ENCODE data around the gene STON2.

Gene STON2

DNA sequence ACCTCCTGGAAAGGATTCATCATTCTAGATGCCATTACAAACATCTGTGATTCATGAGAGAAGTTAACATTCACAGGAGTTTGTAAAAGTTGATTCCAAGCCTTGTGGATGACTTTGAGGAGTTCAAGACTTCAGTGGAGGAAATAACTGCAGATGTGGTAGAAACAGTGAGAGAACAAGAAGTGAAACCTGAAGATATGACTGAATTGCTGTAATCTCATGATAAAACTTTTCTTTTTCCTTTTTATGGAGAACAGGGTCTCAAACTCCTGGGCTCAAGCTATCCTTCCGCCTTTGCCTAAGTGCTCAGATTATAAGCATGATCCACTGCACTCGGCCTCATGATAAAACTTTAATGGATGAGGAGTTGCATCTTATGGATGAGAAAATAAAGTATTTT, 114.9 kb downstream of the STON2 start:
- TF ChIP-seq, protein P1, sequence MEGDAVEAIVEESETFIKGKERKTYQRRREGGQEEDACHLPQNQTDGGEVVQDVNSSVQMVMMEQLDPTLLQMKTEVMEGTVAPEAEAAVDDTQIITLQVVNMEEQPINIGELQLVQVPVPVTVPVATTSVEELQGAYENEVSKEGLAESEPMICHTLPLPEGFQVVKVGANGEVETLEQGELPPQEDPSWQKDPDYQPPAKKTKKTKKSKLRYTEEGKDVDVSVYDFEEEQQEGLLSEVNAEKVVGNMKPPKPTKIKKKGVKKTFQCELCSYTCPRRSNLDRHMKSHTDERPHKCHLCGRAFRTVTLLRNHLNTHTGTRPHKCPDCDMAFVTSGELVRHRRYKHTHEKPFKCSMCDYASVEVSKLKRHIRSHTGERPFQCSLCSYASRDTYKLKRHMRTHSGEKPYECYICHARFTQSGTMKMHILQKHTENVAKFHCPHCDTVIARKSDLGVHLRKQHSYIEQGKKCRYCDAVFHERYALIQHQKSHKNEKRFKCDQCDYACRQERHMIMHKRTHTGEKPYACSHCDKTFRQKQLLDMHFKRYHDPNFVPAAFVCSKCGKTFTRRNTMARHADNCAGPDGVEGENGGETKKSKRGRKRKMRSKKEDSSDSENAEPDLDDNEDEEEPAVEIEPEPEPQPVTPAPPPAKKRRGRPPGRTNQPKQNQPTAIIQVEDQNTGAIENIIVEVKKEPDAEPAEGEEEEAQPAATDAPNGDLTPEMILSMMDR (IDR thresholded peaks at IDR 0.05; ENCODE audit: control insufficient read depth, insufficient read depth, low read depth, low read length, missing control alignments) = no peak
- H3K4me3 ChIP-seq (ENCODE audit: control insufficient read depth, low read depth, low read length) = no peak overlapping the region
- DNase-seq (ENCODE audit: low read depth) = no peak

DNA sequence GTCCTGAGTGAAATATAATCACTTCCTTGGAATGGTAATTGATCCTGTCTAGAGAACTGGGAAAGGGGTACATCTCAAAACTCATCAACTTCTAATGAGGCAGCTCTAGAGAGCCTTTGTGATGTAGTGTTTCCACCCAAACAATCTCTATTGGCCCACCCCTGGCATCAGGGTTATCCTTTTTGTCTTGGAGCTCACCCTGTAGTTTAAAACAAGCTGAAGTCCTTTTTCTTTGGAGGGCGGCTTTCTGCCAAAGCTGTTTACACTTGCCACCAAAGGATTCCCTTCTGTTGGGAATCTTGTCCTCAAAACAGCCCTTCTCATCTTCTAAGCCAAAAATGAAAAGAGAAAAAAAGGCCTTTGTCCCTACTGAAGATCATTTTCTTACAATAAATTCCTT, 118.8 kb downstream of the STON2 start:
- TF ChIP-seq, protein P1 (IDR thresholded peaks at IDR 0.05; ENCODE audit: control insufficient read depth, insufficient read depth, low read depth, low read length, missing control alignments) = no peak
- no peak overlapping the region for H3K4me3 ChIP-seq (ENCODE audit: control insufficient read depth, low read depth, low read length)
- no peak for DNase-seq (ENCODE audit: low read depth)

DNA sequence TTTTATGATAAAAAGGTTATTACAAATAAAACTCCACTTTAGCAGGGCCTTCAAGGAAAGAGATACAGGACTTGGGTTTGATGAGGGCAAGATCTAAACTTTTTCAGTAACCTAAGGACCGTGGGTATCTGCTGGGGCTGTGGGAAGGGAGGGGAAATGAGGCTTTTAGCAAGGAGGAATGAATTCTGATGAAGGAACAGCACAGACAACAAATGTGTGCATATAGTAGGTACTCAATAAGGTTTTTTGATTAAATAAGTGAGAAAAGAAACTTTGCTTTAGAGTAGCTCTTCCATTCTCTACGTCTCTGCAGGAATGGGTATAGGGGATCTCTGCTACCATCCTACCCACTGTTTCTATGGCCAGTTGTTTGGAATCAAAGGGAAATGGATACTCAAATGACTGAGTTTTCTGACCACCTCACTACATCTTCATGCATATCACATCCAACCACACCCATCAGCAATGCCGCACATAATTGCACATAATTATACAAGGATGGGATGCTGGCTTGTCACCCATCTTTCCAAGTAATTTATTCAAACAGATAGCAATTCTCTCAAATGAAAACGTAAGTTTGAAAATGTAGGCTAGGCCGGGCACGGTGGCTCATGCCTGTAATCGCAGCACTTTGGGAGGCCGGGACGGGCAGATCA, 119.9 kb downstream of the STON2 start:
- TF ChIP-seq, protein P1 (IDR thresholded peaks at IDR 0.05; ENCODE audit: control insufficient read depth, insufficient read depth, low read depth, low read length, missing control alignments) = no peak
- H3K4me3 ChIP-seq (ENCODE audit: control insufficient read depth, low read depth, low read length) = no peak overlapping the region
- no peak for DNase-seq (ENCODE audit: low read depth)

DNA sequence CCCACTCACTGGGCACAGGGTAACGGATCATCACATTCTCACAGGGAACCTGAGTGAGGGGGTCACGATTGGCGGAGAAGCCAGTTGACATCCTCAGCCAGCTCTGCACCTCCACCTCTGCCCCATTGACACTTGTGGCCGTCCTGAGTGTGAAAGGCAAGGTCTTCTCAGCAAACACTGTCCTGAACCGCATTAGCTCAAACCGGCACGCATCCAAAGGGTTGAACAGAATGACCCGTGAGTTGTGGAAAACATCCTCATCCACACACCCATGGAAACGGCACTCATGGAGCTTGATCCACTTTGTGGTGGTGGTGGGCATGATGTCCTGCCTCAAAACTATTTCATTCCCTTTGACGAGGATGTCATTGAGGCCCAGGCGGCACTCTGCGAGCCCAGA, 123.0 kb downstream of the STON2 start:
- H3K4me3 ChIP-seq (ENCODE audit: control insufficient read depth, low read depth, low read length) = no peak overlapping the region
- DNase-seq (ENCODE audit: low read depth) = no peak
- TF ChIP-seq, protein P1 (IDR thresholded peaks at IDR 0.05; ENCODE audit: control insufficient read depth, insufficient read depth, low read depth, low read length, missing control alignments) = no peak

DNA sequence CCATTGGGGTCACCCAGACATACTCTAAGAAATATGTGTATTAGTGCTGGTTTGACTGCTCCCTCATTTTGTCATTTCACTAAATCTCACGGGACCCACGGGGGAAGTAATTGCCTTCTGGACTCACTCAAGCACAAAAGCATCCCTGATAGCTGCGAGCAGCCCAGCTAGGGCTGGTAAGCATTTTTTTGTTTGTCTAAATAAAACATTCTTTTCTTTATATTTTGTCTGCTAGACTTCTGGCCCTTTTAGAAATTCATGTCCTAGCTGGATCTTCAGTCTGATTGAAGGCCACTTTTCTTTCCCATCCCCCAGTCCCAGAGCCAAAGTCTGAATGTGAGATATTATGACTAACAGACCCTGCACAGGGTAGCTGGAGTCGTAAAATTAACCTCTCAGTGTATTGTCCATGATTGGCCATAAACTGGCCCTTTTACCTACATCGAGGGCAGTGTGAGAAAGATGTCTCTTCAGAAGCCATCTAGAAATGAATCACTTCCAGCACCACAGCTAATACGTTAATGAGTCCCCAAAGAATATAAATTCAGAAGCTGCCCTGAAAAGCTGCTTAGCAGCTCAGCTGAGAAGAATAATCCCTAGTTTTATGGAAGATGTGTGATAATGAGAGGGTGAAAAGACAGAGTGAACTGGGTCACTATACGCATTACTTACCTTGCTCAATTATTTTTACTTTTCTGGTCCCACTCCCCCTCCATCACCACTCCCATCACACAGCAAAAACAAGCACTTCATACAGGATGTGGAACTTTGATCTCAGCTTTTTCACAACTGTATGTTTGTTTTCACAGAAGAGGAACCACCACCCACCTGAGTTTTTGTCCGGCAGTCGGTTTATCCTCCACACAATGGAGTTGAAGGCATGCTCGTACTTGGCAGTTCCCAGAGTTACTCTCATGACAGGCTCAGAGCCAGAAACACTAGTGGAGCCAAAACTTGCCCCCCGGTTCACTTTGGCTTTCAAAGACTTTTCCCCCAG, 123.8 kb downstream of the STON2 start:
- TF ChIP-seq, protein P1 (IDR thresholded peaks at IDR 0.05; ENCODE audit: control insufficient read depth, insufficient read depth, low read depth, low read length, missing control alignments) = no peak
- no peak for DNase-seq (ENCODE audit: low read depth)
- no peak overlapping the region for H3K4me3 ChIP-seq (ENCODE audit: control insufficient read depth, low read depth, low read length)

DNA sequence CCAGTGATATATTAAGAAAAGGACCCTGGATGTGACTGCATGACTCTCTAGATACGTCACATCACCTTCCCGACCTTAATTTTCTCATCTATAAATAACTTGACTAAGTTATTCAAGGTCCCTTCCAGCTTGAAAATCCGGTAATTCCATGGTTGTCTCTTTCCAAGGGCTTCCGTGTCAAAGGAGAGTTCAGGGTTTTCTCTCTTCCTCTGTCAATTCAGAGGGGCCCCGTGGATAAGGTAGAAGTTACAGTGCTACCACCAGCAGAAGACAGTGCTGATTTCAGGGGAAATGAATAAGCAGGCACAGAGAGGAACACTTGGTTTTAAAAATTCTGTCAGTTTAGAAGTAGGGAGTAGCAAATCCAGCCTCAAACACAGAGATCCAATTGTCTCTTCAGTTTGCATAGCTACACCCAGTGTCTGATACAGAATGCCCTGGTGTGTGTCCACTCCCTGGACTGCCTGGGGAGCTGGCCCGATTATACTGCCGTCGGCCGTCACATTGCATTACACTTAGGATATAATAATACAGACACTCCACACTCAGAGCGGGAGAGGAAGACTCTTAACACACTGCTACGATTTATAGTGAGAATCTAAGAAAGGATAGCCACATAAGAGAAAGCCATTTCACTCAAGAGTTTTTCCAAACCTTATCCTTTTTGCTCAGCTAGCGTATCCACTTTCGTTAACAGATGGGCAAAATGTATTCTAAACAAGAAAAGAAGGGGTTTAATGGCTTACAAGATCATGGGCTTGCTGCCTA, 124.6 kb downstream of the STON2 start:
- no peak overlapping the region for H3K4me3 ChIP-seq (ENCODE audit: control insufficient read depth, low read depth, low read length)
- DNase-seq (ENCODE audit: low read depth) = no peak

More for the DNA sequence above, 124.6 kb downstream of the STON2 start:
- TF ChIP-seq, protein P1 (IDR thresholded peaks at IDR 0.05; ENCODE audit: control insufficient read depth, insufficient read depth, low read depth, low read length, missing control alignments) = no peak

Data from AG09309 (cell line).